Lung (tissue), 12 donors: Measurements from ENCODE around the gene DIP2B. TPM values are rescaled to one million over a fixed set of nuclear protein-coding genes. Genes with fewer than 3 reads are reported as not detected.
"Not testable (repeated sequence)": the region's sequence is repeated elsewhere in the genome, so short reads cannot be mapped to it uniquely, and the experiment has no call there.

Experiments
- ATAC-seq: fragments of 200-7000 bp; cut with Tn5 transposase; one replicate; pipeline ENCODE4 v1.9.1; 2020; ENCODE audit warnings: moderate number of reproducible peaks; ENCODE audit not compliant: insufficient read depth, low FRiP score
- DNase-seq, 3 donors: peaks; one replicate each; pipeline ENCODE4 v3.0.0-alpha.2; 2013 to 2017
- H3K27ac ChIP-seq, 2 donors: one replicate each; pipeline ENCODE4 v1.5.1; 2013; ENCODE audit warnings: mild to moderate bottlenecking in 2 of 2, moderate library complexity in 2 of 2, control low read depth in 1 of 2, inconsistent platforms in 1 of 2, low read depth in 1 of 2, low read length in 1 of 2
- H3K27me3 ChIP-seq, 3 donors: one replicate each; pipeline ENCODE4 v1.5.1; 2013; ENCODE audit warnings: low read length in 2 of 3; ENCODE audit not compliant: control insufficient read depth in 3 of 3, insufficient read depth in 3 of 3
- H3K36me3 ChIP-seq, 4 donors: one replicate each; pipeline ENCODE4 v1.5.1; 2013; ENCODE audit warnings: low read length in 4 of 4, mild to moderate bottlenecking in 1 of 4, moderate library complexity in 1 of 4; ENCODE audit not compliant: control insufficient read depth in 4 of 4, insufficient read depth in 4 of 4
- H3K4me1 ChIP-seq, 5 donors: one replicate each; pipeline ENCODE4 v1.5.1; 2013; ENCODE audit warnings: low read length in 5 of 5, mild to moderate bottlenecking in 2 of 5, moderate library complexity in 1 of 5; ENCODE audit not compliant: control insufficient read depth in 5 of 5, insufficient read depth in 5 of 5
- H3K4me3 ChIP-seq: one replicate; pipeline ENCODE4 v1.5.1; 2013; ENCODE audit warnings: mild to moderate bottlenecking, control low read depth, moderate library complexity
- H3K9ac ChIP-seq, 2 donors: one replicate each; pipeline ENCODE4 v1.5.1; 2013; ENCODE audit warnings: low read length in 2 of 2, control low read depth in 1 of 2; ENCODE audit not compliant: insufficient read depth in 1 of 2
- H3K9me3 ChIP-seq, 4 donors: one replicate each; pipeline ENCODE4 v1.5.1; 2013; ENCODE audit warnings: low read length in 3 of 4, mild to moderate bottlenecking in 1 of 4, moderate library complexity in 1 of 4; ENCODE audit not compliant: control insufficient read depth in 4 of 4, insufficient read depth in 3 of 4
- WGBS, 2 donors: extraction: QIAGEN DNeasy Blood & Tissue Kit; methylation state at CpG; one replicate each; pipeline ENCODE4 v1.1.7; 2013; 5-methylcytosine and 5-hydroxymethylcytosine counted together
- polyA plus RNA-seq, 2 donors: library from polyadenylated mRNA; stranded (reverse); fragments of 200-250 nt; gene quantifications; one replicate each; pipeline ENCODE4 v1.2.1, GENCODE V29; 2013
- total RNA-seq, 2 donors: library from RNA; depleted of rRNA in 1 of 2; stranded (reverse); fragments of >200 nt in 1 of 2; gene quantifications; one replicate each; pipeline ENCODE4 v1.2.1, GENCODE V29; 2014 to 2021
- TF ChIP-seq, protein P1 (sequence below): IDR thresholded peaks from 2 replicates; pipeline ENCODE4 v1.5.1; 2012; ENCODE audit warnings: mild to moderate bottlenecking; ENCODE audit errors: control extremely low read depth, extremely low read depth
- donor health status: control.
- donor health status: control.
- donor health status: Bipolar disorder and iron deficiency.
- donor health status: healthy.
- donor health status: DM: yes; HTN: yes; CAD: no.

Gene DIP2B
- total and polyA plus RNA-seq, 4 donors: 4.2 to 55.8 (median 18.6) TPM

DNA sequence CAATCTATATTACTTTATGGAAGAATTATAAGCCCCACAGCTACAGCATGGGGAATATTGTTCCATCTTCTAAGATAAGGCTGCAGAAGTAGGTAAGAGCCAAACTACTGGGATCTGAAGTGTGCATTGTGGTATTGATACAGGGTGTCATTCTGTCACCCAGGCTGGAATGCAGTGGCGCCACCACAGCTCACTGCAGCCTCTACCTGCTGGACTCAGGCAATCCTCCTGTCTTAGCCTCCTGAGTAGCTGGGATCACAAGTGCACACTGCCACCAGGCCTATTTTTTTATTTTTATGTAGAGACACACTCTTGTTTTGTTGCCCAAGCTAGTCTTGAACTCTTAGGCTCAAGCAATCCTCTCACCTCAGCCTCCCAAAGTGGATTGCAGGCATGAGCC lies 21.3 kb upstream of the DIP2B start:
- TF ChIP-seq, protein P1, sequence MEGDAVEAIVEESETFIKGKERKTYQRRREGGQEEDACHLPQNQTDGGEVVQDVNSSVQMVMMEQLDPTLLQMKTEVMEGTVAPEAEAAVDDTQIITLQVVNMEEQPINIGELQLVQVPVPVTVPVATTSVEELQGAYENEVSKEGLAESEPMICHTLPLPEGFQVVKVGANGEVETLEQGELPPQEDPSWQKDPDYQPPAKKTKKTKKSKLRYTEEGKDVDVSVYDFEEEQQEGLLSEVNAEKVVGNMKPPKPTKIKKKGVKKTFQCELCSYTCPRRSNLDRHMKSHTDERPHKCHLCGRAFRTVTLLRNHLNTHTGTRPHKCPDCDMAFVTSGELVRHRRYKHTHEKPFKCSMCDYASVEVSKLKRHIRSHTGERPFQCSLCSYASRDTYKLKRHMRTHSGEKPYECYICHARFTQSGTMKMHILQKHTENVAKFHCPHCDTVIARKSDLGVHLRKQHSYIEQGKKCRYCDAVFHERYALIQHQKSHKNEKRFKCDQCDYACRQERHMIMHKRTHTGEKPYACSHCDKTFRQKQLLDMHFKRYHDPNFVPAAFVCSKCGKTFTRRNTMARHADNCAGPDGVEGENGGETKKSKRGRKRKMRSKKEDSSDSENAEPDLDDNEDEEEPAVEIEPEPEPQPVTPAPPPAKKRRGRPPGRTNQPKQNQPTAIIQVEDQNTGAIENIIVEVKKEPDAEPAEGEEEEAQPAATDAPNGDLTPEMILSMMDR: no peak
- ATAC-seq (no peak), DNase-seq (no peak)
- H3K27me3 ChIP-seq: no peaks in the 10 kb centered on the region
- no peak overlapping the region for H3K9ac ChIP-seq
- 95 to 100% methylated on average over 1 of the region's 1 CpG for WGBS, 2 donors
- H3K36me3 ChIP-seq: peaks cover 0 to 3% (median 0%) of the 10 kb centered on the region in 4 donors
- H3K4me1 ChIP-seq: no peaks in the 10 kb centered on the region
- H3K9me3 ChIP-seq: no peaks in the 10 kb centered on the region
- H3K4me3 ChIP-seq: no peak overlapping the region
- H3K27ac ChIP-seq: no peak overlapping the region

DNA sequence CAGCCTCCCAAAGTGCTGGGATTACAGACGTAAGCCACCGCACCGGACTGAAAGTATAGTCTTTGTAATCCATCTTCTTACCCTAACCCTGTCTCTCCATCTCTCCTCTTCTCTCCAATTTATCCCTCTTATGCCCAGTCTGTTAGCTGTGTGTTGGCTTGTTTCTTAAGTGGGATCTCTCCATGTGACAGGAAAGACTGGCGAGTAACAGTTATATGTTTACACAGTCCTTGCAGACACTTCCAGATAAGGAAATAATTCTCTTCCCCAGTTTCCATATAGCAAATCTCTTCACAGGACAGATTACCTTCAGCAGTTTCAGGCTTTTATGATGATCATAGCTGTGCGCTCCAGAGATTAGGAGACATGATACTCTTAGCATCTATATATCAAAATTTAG lies 16.0 kb upstream of the DIP2B start:
- no peak for ATAC-seq
- no peak overlapping the region for H3K9ac ChIP-seq
- H3K9me3 ChIP-seq: peaks cover 0 to 3% (median 0%) of the 10 kb centered on the region in 4 donors
- 76 to 81% methylated on average over 5 of the region's 5 CpGs for WGBS, 2 donors
- H3K27me3 ChIP-seq: no peaks in the 10 kb centered on the region
- H3K27ac ChIP-seq: no peak overlapping the region
- H3K36me3 ChIP-seq: no peaks in the 10 kb centered on the region
- TF ChIP-seq, protein P1: no peak
- H3K4me3 ChIP-seq: no peak overlapping the region
- H3K4me1 ChIP-seq: no peaks in the 10 kb centered on the region
- peak in 1 of 3 donors; percentile 12 for DNase-seq

DNA sequence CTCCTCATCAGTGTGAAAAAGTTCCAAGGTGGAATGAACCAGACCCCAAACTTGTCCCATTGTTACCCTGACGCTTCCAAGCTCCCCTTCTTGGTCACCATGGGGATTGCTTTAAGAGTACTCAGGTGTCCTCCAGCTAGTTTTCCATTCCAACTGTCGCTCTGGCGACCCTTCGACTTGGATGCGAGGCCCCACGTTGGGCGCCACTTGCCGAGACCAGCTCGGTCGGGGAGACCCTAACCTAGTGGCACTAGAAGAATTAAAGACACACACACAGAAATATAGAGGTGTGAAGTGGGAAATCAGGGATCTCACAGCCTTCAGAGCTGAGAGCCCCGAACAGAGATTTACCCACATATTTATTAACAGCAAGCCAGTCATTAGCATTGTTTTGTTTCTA lies 6.7 kb upstream of the DIP2B start:
- 94 to 95% methylated on average over 11 of the region's 11 CpGs for WGBS, 2 donors
- not testable (repeated sequence) for H3K4me1 ChIP-seq, H3K36me3 ChIP-seq, ATAC-seq, H3K4me3 ChIP-seq, DNase-seq, H3K9me3 ChIP-seq, H3K9ac ChIP-seq, H3K27me3 ChIP-seq, H3K27ac ChIP-seq

DNA sequence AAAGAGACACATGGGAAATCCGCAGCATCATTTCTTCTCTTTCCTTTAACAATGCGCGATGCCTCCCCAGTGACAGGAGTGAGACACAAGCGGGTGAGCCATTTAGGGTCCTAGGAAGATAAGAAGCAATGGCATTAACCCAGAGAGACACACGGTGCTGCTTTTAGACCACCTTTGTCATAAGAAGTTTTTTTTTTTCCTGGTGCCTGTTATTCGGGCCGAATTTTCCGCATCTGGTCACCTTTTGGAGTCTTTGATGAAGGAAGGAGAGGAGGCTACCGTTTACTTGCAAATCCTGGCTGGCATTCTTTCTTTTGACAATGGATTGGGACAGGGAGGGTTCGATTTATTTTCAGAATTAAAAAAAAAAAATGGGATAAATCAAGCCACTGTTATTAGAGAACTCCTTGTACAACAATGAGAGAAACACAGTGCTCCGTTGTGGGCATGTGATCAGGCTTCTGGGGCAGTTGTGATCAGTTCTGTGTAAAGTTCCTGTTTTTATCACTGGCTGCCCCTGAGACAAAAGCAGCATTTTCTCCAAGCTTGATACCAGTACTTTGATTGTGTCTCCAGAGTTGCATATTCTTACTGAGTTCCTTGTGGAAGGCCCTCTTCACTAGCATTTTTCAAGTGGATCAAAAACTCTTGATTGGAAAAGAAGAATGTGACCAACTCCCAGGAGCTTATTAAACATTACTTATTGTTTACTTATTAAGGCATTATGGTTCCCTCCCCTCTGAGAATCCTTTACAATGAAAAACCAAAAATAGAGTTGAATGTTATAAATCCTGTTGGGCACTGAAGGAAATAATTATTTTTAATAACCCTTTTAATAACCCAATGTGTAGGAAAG lies 1.1 kb downstream of the DIP2B start:
- no peaks in the 10 kb centered on the region for H3K27me3 ChIP-seq
- peak overlapping the region; percentile 90 for H3K4me3 ChIP-seq
- H3K36me3 ChIP-seq: peaks cover 0 to 3% (median 0%) of the 10 kb centered on the region in 4 donors
- ATAC-seq: no peak
- peak; percentile 19 to 63 (median 63) for DNase-seq
- WGBS, 2 donors: 0 to 2% methylated on average over 11 of the region's 11 CpGs
- peak overlapping the region in 1 of 2 donors; percentile 98 for H3K27ac ChIP-seq
- H3K9me3 ChIP-seq: no peaks in the 10 kb centered on the region
- peaks cover 5 to 27% (median 14%) of the 10 kb centered on the region in 5 donors for H3K4me1 ChIP-seq
- peak overlapping the region; percentile 77 for H3K9ac ChIP-seq
- TF ChIP-seq, protein P1: no peak
